HCT116 (cell line): ENCODE measurements around the gene SYTL3. TPM values are rescaled to one million over a fixed set of nuclear protein-coding genes. Genes with fewer than 3 reads are reported as not detected.
A peak's percentile ranks its signal among the peaks of the same experiment; 100 is the strongest.

Experiments used
- ATAC-seq: fragments of 200-7000 bp; cut with Tn5 transposase; 2 replicates; pipeline ENCODE4 v1.9.1; 2020; ENCODE audit warnings: mild to moderate bottlenecking, moderate library complexity
- BruUV-seq: library from RNA; stranded (reverse); fragments of 400-500 nt; replicated peaks from 2 replicates; lab custom pipeline; 2021; lab: Mats Ljungman, UMichigan
- CTCF ChIA-PET: fragments of 300-600 bp; sonication (Branson Sonifier 250); formaldehyde crosslinking; loops from one replicate; lab custom pipeline; 2021; ENCODE audit warnings: antibody characterized with exemption; lab: Charles Lee
- POLR2A ChIA-PET: fragments of 300-600, 350-600 bp; sonication (Branson Sonifier 250); formaldehyde crosslinking; loops from one replicate; lab custom pipeline; 2021; ENCODE audit warnings: antibody characterized with exemption; lab: Charles Lee
- RAD21 ChIA-PET, 2 experiments: fragments of 300-600 bp; sonication (Branson Sonifier 250); formaldehyde crosslinking; loops; one replicate each; lab custom pipeline; 2023; ENCODE audit warnings: low total read pairs in 2 of 2; ENCODE audit not compliant: uncharacterized antibody in 2 of 2, unreplicated experiment in 2 of 2, low non-redundant PET in 1 of 2; lab: Charles Lee
- DNase-seq: peaks from one replicate; pipeline ENCODE4 v3.0.0-alpha.2; 2010; ENCODE audit warnings: low read depth, low spot score
- H2AFZ ChIP-seq: fragments of 200-600 bp; shearing (Covaris generic), sonication (generic); 2 replicates; pipeline ENCODE4 v1.6.1; 2017; ENCODE audit warnings: low read depth, mixed run types, mixed read lengths, antibody characterized with exemption, low read length; ENCODE audit not compliant: poor library complexity, severe bottlenecking
- H3K27ac ChIP-seq: 2 replicates; pipeline ENCODE4 v1.5.1; 2012; ENCODE audit warnings: low read depth, low read length
- H3K27me3 ChIP-seq: fragments of 200-600 bp; sonication (generic); 2 replicates; pipeline ENCODE4 v1.6.1; 2016; ENCODE audit warnings: mixed run types, low read length, mixed read lengths; ENCODE audit not compliant: insufficient read depth
- H3K36me3 ChIP-seq, 2 experiments: fragments of 200-500 bp in 1 of 2; fragments of 200-600 bp in 1 of 2; sonication (Bioruptor generic) in 1 of 2; sonication (generic) in 1 of 2; 2 replicates each; pipeline versions ENCODE4 v1.5.1 to v1.6.1; 2014 to 2016; ENCODE audit warnings: low read length in 2 of 2, inconsistent platforms in 1 of 2, mixed read lengths in 1 of 2, mixed run types in 1 of 2; ENCODE audit not compliant: insufficient read depth in 2 of 2, control insufficient read depth in 1 of 2
- H3K4me1 ChIP-seq, 2 experiments: fragments of 200-600 bp in 1 of 2; sonication (generic) in 1 of 2; 2 replicates each; pipeline versions ENCODE4 v1.5.1 to v1.6.1; 2012 to 2017; ENCODE audit warnings: low read length in 2 of 2, inconsistent platforms in 1 of 2, mild to moderate bottlenecking in 1 of 2, mixed read lengths in 1 of 2, mixed run types in 1 of 2, moderate library complexity in 1 of 2; ENCODE audit not compliant: insufficient read depth in 2 of 2, control insufficient read depth in 1 of 2
- H3K4me2 ChIP-seq: fragments of 200-600 bp; sonication (generic); 2 replicates; pipeline ENCODE4 v1.6.1; 2017; ENCODE audit warnings: mixed run types, low read length, mixed read lengths
- H3K4me3 ChIP-seq, 2 experiments: fragments of 200-600 bp in 1 of 2; sonication (generic) in 1 of 2; replicated peaks in 1 of 2; 2 replicates each; pipeline ENCODE4 v1.5.1; 2011 to 2016; ENCODE audit warnings: low read length in 2 of 2, control low read depth in 1 of 2, low read depth in 1 of 2, mild to moderate bottlenecking in 1 of 2, mixed read lengths in 1 of 2, mixed run types in 1 of 2
- H3K79me2 ChIP-seq: fragments of 200-600 bp; sonication (generic); 2 replicates; pipeline ENCODE4 v1.6.1; 2017; ENCODE audit warnings: mild to moderate bottlenecking, mixed run types, low read length, moderate library complexity, mixed read lengths; ENCODE audit not compliant: insufficient read depth
- H3K9ac ChIP-seq: fragments of 200-600 bp; sonication (generic); 2 replicates; pipeline ENCODE4 v1.6.1; 2016; ENCODE audit warnings: low read length, mixed read lengths
- H3K9me2 ChIP-seq: fragments of 200-600 bp; sonication (generic), shearing (Covaris generic); 2 replicates; pipeline ENCODE4 v1.6.1; 2017; ENCODE audit warnings: mixed run types, mild to moderate bottlenecking, moderate library complexity; ENCODE audit not compliant: insufficient read depth
- H3K9me3 ChIP-seq, 2 experiments: fragments of 200-500 bp in 1 of 2; fragments of 200-600 bp in 1 of 2; sonication (Bioruptor generic) in 1 of 2; sonication (generic) in 1 of 2; 2 replicates each; pipeline ENCODE4 v1.6.1; 2014 to 2017; ENCODE audit warnings: low read length in 2 of 2, mixed read lengths in 2 of 2, inconsistent platforms in 1 of 2, low read depth in 1 of 2, mild to moderate bottlenecking in 1 of 2, mixed run types in 1 of 2, moderate library complexity in 1 of 2; ENCODE audit not compliant: control insufficient read depth in 1 of 2, insufficient read depth in 1 of 2
- H4K20me1 ChIP-seq: fragments of 200-600 bp; sonication (generic), shearing (Covaris generic); 2 replicates; pipeline ENCODE4 v1.6.1; 2017; ENCODE audit warnings: mixed run types, mild to moderate bottlenecking, moderate library complexity; ENCODE audit not compliant: insufficient read depth
- CEBPB ChIP-seq: IDR thresholded peaks from 2 replicates; pipeline ENCODE4 v1.6.1; 2012; ENCODE audit warnings: low read depth
- CTCF ChIP-seq, 3 experiments: fragments of 200-600 bp in 1 of 3; sonication (generic) in 1 of 3; IDR thresholded peaks in 2 of 3; conservative IDR thresholded peaks in 1 of 3; 2 replicates each; pipeline ENCODE4 v1.5.1; 2012 to 2017; ENCODE audit warnings: low read depth in 2 of 3, low read length in 2 of 3, antibody characterized with exemption in 1 of 3, borderline replicate concordance in 1 of 3, control low read depth in 1 of 3, mild to moderate bottlenecking in 1 of 3, mixed read lengths in 1 of 3, mixed run types in 1 of 3, moderate library complexity in 1 of 3; ENCODE audit not compliant: insufficient read depth in 1 of 3
- ELF1 ChIP-seq: IDR thresholded peaks from 2 replicates; pipeline ENCODE4 v1.6.1; 2012; ENCODE audit warnings: low read depth, borderline replicate concordance
- FOSL1 ChIP-seq: IDR thresholded peaks from 2 replicates; pipeline ENCODE4 v1.6.1; 2012; ENCODE audit warnings: low read depth
- MAX ChIP-seq: IDR thresholded peaks from 2 replicates; pipeline ENCODE4 v1.6.1; 2012
- POLR2A ChIP-seq: IDR thresholded peaks from 2 replicates; pipeline ENCODE4 v1.7.0; 2011; ENCODE audit warnings: borderline replicate concordance; ENCODE audit not compliant: insufficient read depth, insufficient read length; ENCODE audit errors: extremely low read depth
- POLR2AphosphoS5 ChIP-seq: IDR thresholded peaks from 2 replicates; pipeline ENCODE4 v1.6.1; 2011; ENCODE audit warnings: mild to moderate bottlenecking, low read depth, low read length, moderate library complexity
- SIN3A ChIP-seq: IDR thresholded peaks from 2 replicates; pipeline ENCODE4 v1.6.1; 2012; ENCODE audit warnings: low read depth
- TCF7L2 ChIP-seq: IDR thresholded peaks from 2 replicates; pipeline ENCODE4 v1.7.0; 2011; ENCODE audit warnings: borderline replicate concordance, inconsistent platforms; ENCODE audit not compliant: insufficient read depth, insufficient read length; ENCODE audit errors: extremely low read depth
- YY1 ChIP-seq: IDR thresholded peaks from 2 replicates; pipeline ENCODE4 v1.6.1; 2011; ENCODE audit warnings: low read length, low read depth, moderate library complexity, mild to moderate bottlenecking; ENCODE audit not compliant: insufficient replicate concordance; ENCODE audit errors: extremely low read depth
- ZNF274 ChIP-seq: fragments of 200-500 bp; sonication (Bioruptor generic); IDR thresholded peaks from 2 replicates; pipeline ENCODE4 v1.6.1; 2014; ENCODE audit warnings: mild to moderate bottlenecking, low read depth, low read length, inconsistent platforms
- intact Hi-C: fragments of 100-400 bp; cut with micrococcal nuclease; formaldehyde crosslinking; loops from 2 replicates; pipeline ENCODE4 v1.10.0; 2022
- total RNA-seq: library from RNA; stranded (reverse); gene quantifications from one replicate; pipeline ENCODE4 v1.2.1, GENCODE V29; 2021; ENCODE audit not compliant: unreplicated experiment

Gene SYTL3
- total RNA-seq, 1 experiment from 2014 or later: 55.3 TPM

GRCh38 chr6:158773581-158774449 is 124.0 kb downstream of the SYTL3 start:
- H3K4me1 ChIP-seq: peaks cover 21 to 100% of the 10 kb centered on the region in 2 experiments
- peaks cover 52% of the 10 kb centered on the region; the same call in 1 of the 2 replicates for H4K20me1 ChIP-seq
- intact Hi-C loops: no loop called here
- DNase-seq (no peak), ATAC-seq (no peak)
- peak overlapping the region; percentile 15 for H3K4me2 ChIP-seq
- H3K9me3 ChIP-seq: no peaks in the 10 kb centered on the region
- H3K4me3 ChIP-seq: no peak overlapping the region
- peaks cover 68 to 99% of the 10 kb centered on the region in 2 experiments for H3K36me3 ChIP-seq
- BruUV-seq: no TSS peak
- no peak overlapping the region for H2AFZ ChIP-seq
- H3K79me2 ChIP-seq: peaks cover 100% of the 10 kb centered on the region
- H3K27me3 ChIP-seq: no peaks in the 10 kb centered on the region
- no peaks in the 10 kb centered on the region for H3K9me2 ChIP-seq
- H3K27ac ChIP-seq: peak overlapping the region; percentile 57
- RAD21 ChIA-PET: no interaction called here
- CTCF ChIA-PET: interaction anchor here (1.0 kb wide), 1 partner anchor 199 kb away, joined by 3 read pairs; no protein-coding TSS in a partner anchor
- POLR2A ChIA-PET: no interaction called here
- peak overlapping the region; percentile 29 for H3K9ac ChIP-seq
- TF ChIP-seq FOSL1: no peak
- no peak for TF ChIP-seq TCF7L2
- TF ChIP-seq CEBPB: no peak
- no peak for TF ChIP-seq POLR2A
- TF ChIP-seq POLR2AphosphoS5: peak; percentile 69
- no peak for TF ChIP-seq YY1

GRCh38 chr6:158774717-158775449 is 125.0 kb downstream of the SYTL3 start:
- no peak overlapping the region for H2AFZ ChIP-seq
- H3K9ac ChIP-seq: peak overlapping the region; percentile 29; the same call in 1 of the 2 replicates
- peak overlapping the region; percentile 20; the same call in 1 of the 2 replicates for H3K4me2 ChIP-seq
- intact Hi-C loops: no loop called here
- POLR2A ChIA-PET: no interaction called here
- BruUV-seq: no TSS peak
- H3K27me3 ChIP-seq: no peaks in the 10 kb centered on the region
- peaks cover 21 to 98% of the 10 kb centered on the region in 2 experiments for H3K4me1 ChIP-seq
- no peaks in the 10 kb centered on the region for H3K9me3 ChIP-seq
- H4K20me1 ChIP-seq: peaks cover 52% of the 10 kb centered on the region; the same call in 1 of the 2 replicates
- no peak overlapping the region for H3K4me3 ChIP-seq
- RAD21 ChIA-PET: no interaction called here
- H3K79me2 ChIP-seq: peaks cover 100% of the 10 kb centered on the region
- H3K27ac ChIP-seq: peak overlapping the region; percentile 3; the same call in 1 of the 2 replicates
- peaks cover 66 to 95% of the 10 kb centered on the region in 2 experiments for H3K36me3 ChIP-seq
- ATAC-seq: no peak
- CTCF ChIA-PET: no interaction called here
- no peaks in the 10 kb centered on the region for H3K9me2 ChIP-seq
- no peak for DNase-seq
- TF ChIP-seq TCF7L2: no peak
- TF ChIP-seq ZNF274: no peak
- no peak for TF ChIP-seq POLR2AphosphoS5
- TF ChIP-seq MAX: no peak
- TF ChIP-seq SIN3A: no peak
- TF ChIP-seq CTCF (IDR thresholded peaks at IDR 0.05 in 2 of 3, conservative IDR thresholded peaks at IDR 0.05 in 1 of 3; ENCODE audit: borderline replicate concordance in 1 of 3, insufficient read depth in 1 of 3, low read depth in 2 of 3, low read length in 2 of 3): no peak
- no peak for TF ChIP-seq ELF1
